Left kidney (tissue), 2 donors: ENCODE measurements around the gene GSG1L. TPM values are rescaled to one million over a fixed set of nuclear protein-coding genes. Genes with fewer than 3 reads are reported as not detected.

Experiments
- DNase-seq: peaks from one replicate; pipeline ENCODE4 v3.0.0-alpha.2; 2013
- polyA plus RNA-seq: library from polyadenylated mRNA; unstranded; fragments of 120-200 nt; gene quantifications from one replicate; pipeline ENCODE4 v1.2.1, GENCODE V29; 2013; ENCODE audit not compliant: insufficient read length

The GSG1L gene
- polyA plus RNA-seq, 1 donor = 0.20 TPM

- DNase-seq = no peak
Observed at GRCh38 chr16:28091656-28092055, 28.1 kb upstream of the GSG1L start.

GRCh38 chr16:28090646-28091377, 27.3 kb upstream of the GSG1L start:
- DNase-seq = no peak

GRCh38 chr16:28089992-28090365, 26.5 kb upstream of the GSG1L start:
- DNase-seq = no peak

GRCh38 chr16:28089205-28089991, 25.9 kb upstream of the GSG1L start:
- no peak for DNase-seq

GRCh38 chr16:28087675-28088300, 24.3 kb upstream of the GSG1L start:
- no peak for DNase-seq

GRCh38 chr16:28087140-28087660, 23.7 kb upstream of the GSG1L start:
- DNase-seq = no peak

GRCh38 chr16:28086186-28087139, 22.9 kb upstream of the GSG1L start:
- no peak for DNase-seq

- DNase-seq = no peak
Observed at GRCh38 chr16:28085389-28086171, 22.1 kb upstream of the GSG1L start.

- DNase-seq = no peak
Observed at GRCh38 chr16:28084209-28084608, 20.7 kb upstream of the GSG1L start.

- DNase-seq = no peak
Observed at GRCh38 chr16:28082624-28083023, 19.1 kb upstream of the GSG1L start.

- DNase-seq = no peak
Observed at GRCh38 chr16:28081391-28081968, 18.0 kb upstream of the GSG1L start.

GRCh38 chr16:28078261-28078660, 14.7 kb upstream of the GSG1L start:
- DNase-seq = no peak

GRCh38 chr16:28073836-28074235, 10.3 kb upstream of the GSG1L start:
- DNase-seq = no peak

- DNase-seq = no peak
Observed at GRCh38 chr16:28072087-28072486, 8.6 kb upstream of the GSG1L start.

GRCh38 chr16:28069971-28070794, 6.7 kb upstream of the GSG1L start:
- DNase-seq = no peak

- DNase-seq = no peak
Observed at GRCh38 chr16:28068976-28069375, 5.5 kb upstream of the GSG1L start.

- no peak for DNase-seq
Observed at GRCh38 chr16:28067604-28068379, 4.3 kb upstream of the GSG1L start.

- no peak for DNase-seq
Observed at GRCh38 chr16:28064706-28065249, 1.3 kb upstream of the GSG1L start.
